GM12874 (cell line): ENCODE measurements around the gene B3GALT5.

Experiments used
- TF ChIP-seq, protein P1 (sequence below): IDR thresholded peaks from 2 replicates; pipeline ENCODE4 v1.5.1; 2011; ENCODE audit warnings: low read depth, mild to moderate bottlenecking, control low read depth, low read length, moderate library complexity; ENCODE audit not compliant: insufficient read depth

Gene B3GALT5

DNA sequence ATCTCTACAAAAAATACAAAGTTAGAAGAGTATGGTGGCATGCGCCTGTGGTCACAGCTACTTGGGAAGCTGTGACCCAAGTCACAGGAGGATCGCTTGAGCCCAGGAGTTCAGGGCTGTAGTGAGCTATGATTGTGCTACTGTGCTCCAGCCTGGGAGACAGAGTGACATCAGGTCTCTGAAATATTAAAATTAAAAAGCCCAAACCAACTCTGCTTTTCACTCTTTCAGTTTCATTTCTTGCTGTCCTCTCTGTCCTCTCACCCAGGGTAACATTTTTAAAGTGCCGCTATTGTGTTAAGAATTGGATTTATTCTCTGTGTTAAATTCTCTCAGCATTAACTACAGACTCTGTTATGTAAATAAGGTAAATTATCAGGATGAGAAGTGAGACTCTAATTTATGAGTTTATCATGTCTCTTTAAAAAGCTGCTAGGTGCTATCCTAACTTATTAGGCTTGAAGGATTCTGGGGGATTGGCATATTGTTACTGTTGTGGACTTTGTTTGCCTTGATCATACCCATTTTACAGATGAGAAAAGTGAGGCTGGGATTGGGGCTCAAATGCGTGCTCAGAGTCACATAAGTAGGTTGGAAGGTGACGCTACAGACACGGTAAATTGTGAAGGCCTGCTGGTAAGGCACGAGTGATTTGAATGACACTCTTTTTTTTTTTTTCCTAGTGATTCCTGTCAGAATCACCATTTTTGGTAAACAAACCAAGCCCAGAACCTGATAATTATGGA is 46.5 kb downstream of the B3GALT5 start:
- TF ChIP-seq, protein P1, sequence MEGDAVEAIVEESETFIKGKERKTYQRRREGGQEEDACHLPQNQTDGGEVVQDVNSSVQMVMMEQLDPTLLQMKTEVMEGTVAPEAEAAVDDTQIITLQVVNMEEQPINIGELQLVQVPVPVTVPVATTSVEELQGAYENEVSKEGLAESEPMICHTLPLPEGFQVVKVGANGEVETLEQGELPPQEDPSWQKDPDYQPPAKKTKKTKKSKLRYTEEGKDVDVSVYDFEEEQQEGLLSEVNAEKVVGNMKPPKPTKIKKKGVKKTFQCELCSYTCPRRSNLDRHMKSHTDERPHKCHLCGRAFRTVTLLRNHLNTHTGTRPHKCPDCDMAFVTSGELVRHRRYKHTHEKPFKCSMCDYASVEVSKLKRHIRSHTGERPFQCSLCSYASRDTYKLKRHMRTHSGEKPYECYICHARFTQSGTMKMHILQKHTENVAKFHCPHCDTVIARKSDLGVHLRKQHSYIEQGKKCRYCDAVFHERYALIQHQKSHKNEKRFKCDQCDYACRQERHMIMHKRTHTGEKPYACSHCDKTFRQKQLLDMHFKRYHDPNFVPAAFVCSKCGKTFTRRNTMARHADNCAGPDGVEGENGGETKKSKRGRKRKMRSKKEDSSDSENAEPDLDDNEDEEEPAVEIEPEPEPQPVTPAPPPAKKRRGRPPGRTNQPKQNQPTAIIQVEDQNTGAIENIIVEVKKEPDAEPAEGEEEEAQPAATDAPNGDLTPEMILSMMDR, result no peak

DNA sequence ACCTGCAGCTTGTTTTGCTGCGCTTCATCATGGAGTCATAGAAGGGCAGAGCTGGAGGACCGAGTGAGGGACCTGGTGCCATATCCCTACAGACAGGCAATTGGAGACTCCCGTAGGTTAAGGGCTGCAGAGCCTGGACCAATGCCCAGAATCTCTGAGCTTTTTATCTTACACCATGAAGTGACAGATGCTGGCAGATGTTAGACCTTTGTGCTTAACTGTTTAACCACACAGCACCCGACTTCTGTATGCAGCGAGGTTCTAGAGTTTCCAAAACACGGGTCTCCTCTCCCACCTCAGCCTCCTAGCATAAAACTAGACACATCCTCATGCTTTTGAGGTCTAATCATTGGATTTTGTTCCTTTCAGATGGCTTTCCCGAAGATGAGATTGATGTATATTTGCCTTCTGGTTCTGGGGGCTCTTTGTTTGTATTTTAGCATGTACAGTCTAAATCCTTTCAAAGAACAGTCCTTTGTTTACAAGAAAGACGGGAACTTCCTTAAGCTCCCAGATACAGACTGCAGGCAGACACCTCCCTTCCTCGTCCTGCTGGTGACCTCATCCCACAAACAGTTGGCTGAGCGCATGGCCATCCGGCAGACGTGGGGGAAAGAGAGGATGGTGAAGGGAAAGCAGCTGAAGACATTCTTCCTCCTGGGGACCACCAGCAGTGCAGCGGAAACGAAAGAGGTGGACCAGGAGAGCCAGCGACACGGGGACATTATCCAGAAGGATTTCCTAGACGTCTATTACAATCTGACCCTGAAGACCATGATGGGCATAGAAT is 47.6 kb downstream of the B3GALT5 start:
- TF ChIP-seq, protein P1, result no peak

DNA sequence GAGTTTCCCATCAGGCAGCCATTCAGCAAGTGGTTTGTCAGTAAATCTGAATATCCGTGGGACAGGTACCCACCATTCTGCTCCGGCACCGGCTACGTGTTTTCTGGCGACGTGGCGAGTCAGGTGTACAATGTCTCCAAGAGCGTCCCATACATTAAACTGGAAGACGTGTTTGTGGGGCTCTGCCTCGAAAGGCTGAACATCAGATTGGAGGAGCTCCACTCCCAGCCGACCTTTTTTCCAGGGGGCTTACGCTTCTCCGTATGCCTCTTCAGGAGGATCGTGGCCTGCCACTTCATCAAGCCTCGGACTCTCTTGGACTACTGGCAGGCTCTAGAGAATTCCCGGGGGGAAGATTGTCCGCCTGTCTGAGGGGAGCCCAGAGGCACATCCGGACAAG is 48.4 kb downstream of the B3GALT5 start:
- TF ChIP-seq, protein P1, result no peak

DNA sequence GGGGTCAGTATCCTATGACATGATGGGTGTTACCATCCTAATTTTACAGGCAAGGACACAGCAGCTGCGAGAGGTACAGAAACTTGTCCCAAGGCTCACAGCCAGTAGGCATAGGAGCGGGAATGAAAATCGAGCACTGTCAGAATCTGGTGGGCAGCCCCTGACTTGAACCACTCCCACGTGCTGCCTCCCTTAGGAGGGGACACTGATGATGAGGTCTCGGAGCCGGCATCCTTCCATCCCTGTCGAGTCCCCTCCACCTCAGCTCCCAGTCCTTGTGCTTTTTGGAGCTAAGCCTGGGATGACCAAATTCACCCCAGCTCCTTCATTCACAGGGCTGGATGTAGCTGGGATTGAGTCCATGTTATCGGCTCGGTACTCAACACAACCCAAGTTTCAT is 49.0 kb downstream of the B3GALT5 start:
- TF ChIP-seq, protein P1, result no peak

DNA sequence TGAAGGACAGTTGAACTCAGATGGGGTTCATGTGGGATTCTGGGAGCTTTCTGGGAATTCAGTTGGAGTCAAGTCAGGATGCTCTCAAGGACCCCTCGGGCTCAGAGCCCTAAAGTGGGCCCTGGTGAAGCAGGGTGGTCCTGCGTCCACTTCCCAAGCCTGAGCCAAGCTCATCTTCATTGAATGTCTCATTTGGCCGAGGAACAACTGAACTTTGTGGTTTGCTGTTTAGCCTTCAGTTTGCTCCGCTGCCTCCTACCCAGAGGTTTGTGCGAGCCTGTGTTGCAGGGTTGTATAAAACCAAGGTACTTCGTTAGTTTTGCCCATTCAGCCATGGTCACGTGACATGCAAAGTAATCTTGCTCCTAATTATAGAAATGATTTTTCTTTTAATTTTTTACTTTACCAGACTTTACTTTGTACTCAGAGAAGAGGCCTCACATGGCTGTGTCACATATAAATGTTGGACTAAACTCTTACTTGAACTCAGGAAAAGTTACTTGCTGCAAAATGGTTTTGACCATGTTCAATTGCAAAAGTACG is 49.7 kb downstream of the B3GALT5 start:
- TF ChIP-seq, protein P1, result no peak

DNA sequence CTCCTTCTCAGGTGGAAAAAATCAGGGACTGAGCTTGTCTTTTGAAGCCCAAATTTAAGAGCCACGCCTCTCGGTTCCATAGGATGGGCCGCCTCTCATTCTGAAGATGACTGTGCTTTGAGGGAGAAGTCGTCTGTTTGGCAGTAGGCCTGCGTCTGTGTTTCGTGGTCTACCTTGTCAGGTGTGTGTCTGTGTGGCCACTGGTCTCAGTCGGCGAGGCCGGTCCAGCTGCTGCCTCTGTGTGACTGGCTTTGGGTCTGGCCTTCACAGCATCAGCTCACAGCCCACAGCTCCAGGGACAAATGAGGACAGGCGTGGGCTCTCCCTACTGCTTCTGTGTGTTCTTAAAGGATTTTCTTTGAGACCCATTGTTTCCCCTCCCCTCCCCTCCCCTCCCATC is 50.3 kb downstream of the B3GALT5 start:
- TF ChIP-seq, protein P1, result no peak

DNA sequence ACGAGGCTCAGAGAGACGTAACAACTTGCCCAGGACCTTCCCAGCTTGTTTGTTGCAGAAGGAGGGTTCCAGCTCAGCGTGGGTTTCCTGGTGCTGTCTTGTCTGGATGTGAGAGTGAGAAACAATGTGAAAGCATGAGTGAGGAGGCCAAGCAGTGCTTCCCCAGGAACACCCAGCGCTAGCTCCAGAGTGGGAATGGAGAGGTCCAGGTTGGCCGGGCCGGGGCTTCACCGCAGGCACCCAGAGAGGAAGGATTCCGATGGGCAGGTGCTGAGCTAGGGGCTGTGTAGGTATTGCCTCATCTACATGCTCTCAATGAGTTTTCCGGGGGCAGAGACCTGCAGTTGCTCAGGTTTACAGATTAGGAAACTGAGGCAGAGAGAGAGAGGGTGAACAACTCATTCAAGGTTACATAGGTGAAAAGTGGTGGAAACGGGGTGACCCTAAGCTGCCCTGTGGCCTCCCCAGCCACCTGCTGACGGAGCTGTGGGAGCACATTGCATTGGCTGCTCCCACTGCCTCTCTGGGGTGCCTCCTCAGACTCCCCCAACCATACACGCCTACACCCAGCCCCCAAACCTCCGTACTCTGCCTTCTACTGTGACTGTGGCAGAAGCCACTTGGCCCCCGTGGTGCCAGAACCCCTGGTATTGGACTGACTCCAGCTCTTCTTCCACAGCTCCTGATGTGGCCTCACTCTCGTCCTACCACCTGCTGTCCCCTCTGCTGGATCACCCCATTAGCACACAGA is 51.2 kb downstream of the B3GALT5 start:
- TF ChIP-seq, protein P1, result no peak
